GM23338 (cell line): Measurements from ENCODE around the gene DDX19B. TPM values are rescaled to one million over a fixed set of nuclear protein-coding genes. Genes with fewer than 3 reads are reported as not detected.

Experiments
- ATAC-seq: fragments of 200-7000 bp; cut with Tn5 transposase; 3 replicates; pipeline ENCODE4 v1.9.1; 2020
- DNase-seq: peaks from one replicate; pipeline ENCODE4 v3.0.0-alpha.2; 2015; ENCODE audit warnings: low spot score
- H2AFZ ChIP-seq: fragments of 200-600 bp; sonication (generic); 2 replicates; pipeline ENCODE4 v1.8.0; 2016; ENCODE audit warnings: antibody characterized with exemption, mild to moderate bottlenecking, moderate library complexity
- H3F3A ChIP-seq: fragments of 200-600 bp; sonication (generic); replicated peaks from 2 replicates; pipeline ENCODE4 v1.8.0; 2017; ENCODE audit warnings: antibody characterized with exemption, mixed run types, low read depth
- H3K27ac ChIP-seq: fragments of 200-600 bp; sonication (generic); 2 replicates; pipeline ENCODE4 v1.6.1; 2016; ENCODE audit warnings: low read depth
- H3K27me3 ChIP-seq: fragments of 200-600 bp; sonication (generic); 2 replicates; pipeline ENCODE4 v1.8.0; 2016; ENCODE audit warnings: mild to moderate bottlenecking, mixed run types, moderate library complexity; ENCODE audit not compliant: insufficient read depth
- H3K36me3 ChIP-seq: fragments of 200-600 bp; sonication (generic); 2 replicates; pipeline ENCODE4 v1.8.0; 2016; ENCODE audit warnings: mild to moderate bottlenecking; ENCODE audit not compliant: insufficient read depth
- H3K4me1 ChIP-seq: fragments of 200-600 bp; sonication (generic); 2 replicates; pipeline ENCODE4 v1.8.0; 2016; ENCODE audit warnings: mild to moderate bottlenecking, moderate library complexity; ENCODE audit not compliant: insufficient read depth
- H3K4me2 ChIP-seq: fragments of 200-600 bp; sonication (generic); 2 replicates; pipeline ENCODE4 v1.7.1; 2017; ENCODE audit warnings: mixed run types
- H3K4me3 ChIP-seq: fragments of 200-600 bp; sonication (generic); 2 replicates; pipeline ENCODE4 v1.6.1; 2016; ENCODE audit warnings: mixed run types
- H3K79me2 ChIP-seq: fragments of 200-600 bp; sonication (generic); replicated peaks from 2 replicates; pipeline ENCODE4 v1.8.0; 2017; ENCODE audit warnings: mild to moderate bottlenecking; ENCODE audit not compliant: insufficient read depth
- H3K9me2 ChIP-seq: fragments of 200-600 bp; sonication (generic); 2 replicates; pipeline ENCODE4 v1.8.0; 2017; ENCODE audit not compliant: insufficient read depth
- H4K20me1 ChIP-seq: fragments of 200-600 bp; sonication (generic); replicated peaks from 2 replicates; pipeline ENCODE4 v1.8.0; 2017; ENCODE audit warnings: mild to moderate bottlenecking; ENCODE audit not compliant: insufficient read depth
- H3K27ac Mint-ChIP-seq: 2 replicates; pipeline ENCODE4 v1.8.0; 2020; ENCODE audit warnings: inconsistent platforms, mild to moderate bottlenecking, moderate library complexity, mixed read lengths
- H3K27me3 Mint-ChIP-seq: 3 replicates; pipeline ENCODE4 v1.8.0; 2022; ENCODE audit warnings: low read depth, mild to moderate bottlenecking, moderate library complexity, mixed read lengths, inconsistent platforms; ENCODE audit not compliant: insufficient read depth, poor library complexity
- H3K36me3 Mint-ChIP-seq: 3 replicates; pipeline ENCODE4 v1.8.0; 2021; ENCODE audit warnings: low read depth, mild to moderate bottlenecking, inconsistent platforms, moderate library complexity, mixed read lengths
- H3K4me1 Mint-ChIP-seq: 3 replicates; pipeline ENCODE4 v1.8.0; 2020; ENCODE audit warnings: mild to moderate bottlenecking, inconsistent platforms, mixed read lengths
- H3K4me3 Mint-ChIP-seq: 3 replicates; pipeline ENCODE4 v1.8.0; 2021; ENCODE audit warnings: moderate library complexity, mild to moderate bottlenecking, inconsistent platforms, mixed read lengths
- H3K9me3 Mint-ChIP-seq: 3 replicates; pipeline ENCODE4 v1.8.0; 2020; ENCODE audit warnings: moderate library complexity, mild to moderate bottlenecking, inconsistent platforms, mixed read lengths
- CREB1 ChIP-seq: fragments of 250-450 bp; sonication (Bioruptor Pico); IDR thresholded peaks from 2 replicates; pipeline ENCODE4 v1.5.0; 2020; ENCODE audit warnings: low read depth, mild to moderate bottlenecking, moderate library complexity
- EZH2 ChIP-seq: fragments of 200-600 bp; sonication (generic); IDR thresholded peaks from one replicate; pipeline ENCODE4 v1.8.0; 2017; ENCODE audit warnings: antibody characterized with exemption, mild to moderate bottlenecking, low read depth; ENCODE audit not compliant: unreplicated experiment
- JUNB ChIP-seq: IDR thresholded peaks from one replicate; pipeline ENCODE4 v1.6.1; 2016; ENCODE audit warnings: antibody characterized with exemption; ENCODE audit not compliant: unreplicated experiment
- POLR2AphosphoS5 ChIP-seq: IDR thresholded peaks from 2 replicates; pipeline ENCODE4 v1.6.1; 2016; ENCODE audit warnings: antibody characterized with exemption, low read depth
- STAT1 ChIP-seq: IDR thresholded peaks from one replicate; pipeline ENCODE4 v1.6.1; 2016; ENCODE audit warnings: antibody characterized with exemption; ENCODE audit not compliant: unreplicated experiment
- ZNF331 ChIP-seq: fragments of 250-450 bp; sonication (Bioruptor Pico); IDR thresholded peaks from 2 replicates; pipeline ENCODE4 v1.5.0; 2020; ENCODE audit warnings: low read depth, mild to moderate bottlenecking, moderate library complexity
- polyA plus RNA-seq: library from polyadenylated mRNA; unstranded; fragments of >200 nt; fragmentation: Nextera tagmentation; extraction: Ambion mirVana; gene quantifications from 2 replicates; pipeline ENCODE4 v1.2.1, GENCODE V29; 2016
- total RNA-seq: library from RNA; depleted of rRNA; stranded (reverse); fragments of >200 nt; shearing (Covaris generic); gene quantifications from 2 replicates; pipeline ENCODE4 v1.2.3, GENCODE V29; 2014
- TF ChIP-seq, protein P1 (sequence below), 2 experiments: fragments of 200-600 bp in 1 of 2; sonication (generic) in 1 of 2; conservative IDR thresholded peaks; 2 replicates each; pipeline versions ENCODE4 v1.5.1 to v1.6.1; 2016 to 2017; ENCODE audit warnings: antibody characterized with exemption in 2 of 2, low read depth in 2 of 2, mild to moderate bottlenecking in 2 of 2, moderate library complexity in 1 of 2
- TF ChIP-seq, protein P2 (sequence below): IDR thresholded peaks from one replicate; pipeline ENCODE4 v1.6.1; 2018; ENCODE audit warnings: antibody characterized with exemption; ENCODE audit not compliant: unreplicated experiment
- TF ChIP-seq, protein P3 (sequence below): IDR thresholded peaks from 2 replicates; pipeline ENCODE4 v1.6.1; 2016; ENCODE audit warnings: antibody characterized with exemption
- TF ChIP-seq, protein P4 (sequence below): fragments of 250-450 bp; sonication (Bioruptor Pico); IDR thresholded peaks from 2 replicates; pipeline ENCODE4 v1.5.0; 2020; ENCODE audit warnings: mild to moderate bottlenecking, moderate library complexity

Gene DDX19B
- total and polyA plus RNA-seq, 2 experiments from 2014 or later: 42.2 to 45.8 TPM

DNA sequence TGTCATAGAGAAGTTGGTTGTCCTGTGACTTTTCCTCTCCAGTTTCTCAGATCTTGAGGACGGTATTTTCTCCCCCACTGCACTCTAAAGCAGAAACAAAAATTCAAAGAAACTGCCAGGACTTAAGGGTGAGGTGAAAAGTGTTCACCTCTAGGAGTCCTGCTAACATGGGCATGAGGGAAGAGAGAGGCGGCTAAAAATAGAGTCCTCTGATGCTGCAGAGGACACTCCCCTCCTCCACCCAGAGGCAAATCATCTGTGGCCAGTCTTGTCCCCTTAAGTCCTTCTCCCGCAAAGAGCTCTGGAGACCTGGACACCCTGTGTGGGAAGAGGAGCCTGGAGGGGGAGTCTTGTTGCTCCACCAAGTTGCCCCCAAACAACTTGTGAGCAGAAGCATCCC lies 43.0 kb downstream of the DDX19B start (continued):
- TF ChIP-seq POLR2AphosphoS5: no peak
- no peak for TF ChIP-seq STAT1
- TF ChIP-seq EZH2: no peak
- TF ChIP-seq, protein P1, sequence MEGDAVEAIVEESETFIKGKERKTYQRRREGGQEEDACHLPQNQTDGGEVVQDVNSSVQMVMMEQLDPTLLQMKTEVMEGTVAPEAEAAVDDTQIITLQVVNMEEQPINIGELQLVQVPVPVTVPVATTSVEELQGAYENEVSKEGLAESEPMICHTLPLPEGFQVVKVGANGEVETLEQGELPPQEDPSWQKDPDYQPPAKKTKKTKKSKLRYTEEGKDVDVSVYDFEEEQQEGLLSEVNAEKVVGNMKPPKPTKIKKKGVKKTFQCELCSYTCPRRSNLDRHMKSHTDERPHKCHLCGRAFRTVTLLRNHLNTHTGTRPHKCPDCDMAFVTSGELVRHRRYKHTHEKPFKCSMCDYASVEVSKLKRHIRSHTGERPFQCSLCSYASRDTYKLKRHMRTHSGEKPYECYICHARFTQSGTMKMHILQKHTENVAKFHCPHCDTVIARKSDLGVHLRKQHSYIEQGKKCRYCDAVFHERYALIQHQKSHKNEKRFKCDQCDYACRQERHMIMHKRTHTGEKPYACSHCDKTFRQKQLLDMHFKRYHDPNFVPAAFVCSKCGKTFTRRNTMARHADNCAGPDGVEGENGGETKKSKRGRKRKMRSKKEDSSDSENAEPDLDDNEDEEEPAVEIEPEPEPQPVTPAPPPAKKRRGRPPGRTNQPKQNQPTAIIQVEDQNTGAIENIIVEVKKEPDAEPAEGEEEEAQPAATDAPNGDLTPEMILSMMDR (conservative IDR thresholded peaks at IDR 0.05; ENCODE audit: low read depth in 2 of 2): no peak
- TF ChIP-seq, protein P2, sequence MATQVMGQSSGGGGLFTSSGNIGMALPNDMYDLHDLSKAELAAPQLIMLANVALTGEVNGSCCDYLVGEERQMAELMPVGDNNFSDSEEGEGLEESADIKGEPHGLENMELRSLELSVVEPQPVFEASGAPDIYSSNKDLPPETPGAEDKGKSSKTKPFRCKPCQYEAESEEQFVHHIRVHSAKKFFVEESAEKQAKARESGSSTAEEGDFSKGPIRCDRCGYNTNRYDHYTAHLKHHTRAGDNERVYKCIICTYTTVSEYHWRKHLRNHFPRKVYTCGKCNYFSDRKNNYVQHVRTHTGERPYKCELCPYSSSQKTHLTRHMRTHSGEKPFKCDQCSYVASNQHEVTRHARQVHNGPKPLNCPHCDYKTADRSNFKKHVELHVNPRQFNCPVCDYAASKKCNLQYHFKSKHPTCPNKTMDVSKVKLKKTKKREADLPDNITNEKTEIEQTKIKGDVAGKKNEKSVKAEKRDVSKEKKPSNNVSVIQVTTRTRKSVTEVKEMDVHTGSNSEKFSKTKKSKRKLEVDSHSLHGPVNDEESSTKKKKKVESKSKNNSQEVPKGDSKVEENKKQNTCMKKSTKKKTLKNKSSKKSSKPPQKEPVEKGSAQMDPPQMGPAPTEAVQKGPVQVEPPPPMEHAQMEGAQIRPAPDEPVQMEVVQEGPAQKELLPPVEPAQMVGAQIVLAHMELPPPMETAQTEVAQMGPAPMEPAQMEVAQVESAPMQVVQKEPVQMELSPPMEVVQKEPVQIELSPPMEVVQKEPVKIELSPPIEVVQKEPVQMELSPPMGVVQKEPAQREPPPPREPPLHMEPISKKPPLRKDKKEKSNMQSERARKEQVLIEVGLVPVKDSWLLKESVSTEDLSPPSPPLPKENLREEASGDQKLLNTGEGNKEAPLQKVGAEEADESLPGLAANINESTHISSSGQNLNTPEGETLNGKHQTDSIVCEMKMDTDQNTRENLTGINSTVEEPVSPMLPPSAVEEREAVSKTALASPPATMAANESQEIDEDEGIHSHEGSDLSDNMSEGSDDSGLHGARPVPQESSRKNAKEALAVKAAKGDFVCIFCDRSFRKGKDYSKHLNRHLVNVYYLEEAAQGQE: no peak

DNA sequence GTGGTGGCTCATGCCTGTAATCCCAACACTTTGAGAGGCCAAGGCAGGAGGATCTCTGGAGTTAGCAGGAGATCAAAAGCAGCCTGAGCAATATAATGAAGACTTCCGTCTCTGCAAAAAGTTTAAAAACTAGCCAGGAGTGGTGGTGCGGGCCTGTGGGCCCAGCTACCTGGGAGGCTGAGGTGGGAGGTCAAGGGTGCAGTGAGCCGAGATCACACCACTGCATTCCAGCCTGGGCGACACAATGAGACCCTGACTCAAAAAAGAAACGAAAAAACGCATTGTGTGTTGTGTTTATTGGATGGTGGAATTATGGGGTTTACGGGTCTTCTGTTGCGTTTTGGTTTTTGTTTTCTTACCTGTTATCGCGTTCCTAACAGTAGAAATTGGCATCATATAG lies 46.9 kb downstream of the DDX19B start:
- no peak overlapping the region for H2AFZ ChIP-seq
- TF ChIP-seq, protein P3, sequence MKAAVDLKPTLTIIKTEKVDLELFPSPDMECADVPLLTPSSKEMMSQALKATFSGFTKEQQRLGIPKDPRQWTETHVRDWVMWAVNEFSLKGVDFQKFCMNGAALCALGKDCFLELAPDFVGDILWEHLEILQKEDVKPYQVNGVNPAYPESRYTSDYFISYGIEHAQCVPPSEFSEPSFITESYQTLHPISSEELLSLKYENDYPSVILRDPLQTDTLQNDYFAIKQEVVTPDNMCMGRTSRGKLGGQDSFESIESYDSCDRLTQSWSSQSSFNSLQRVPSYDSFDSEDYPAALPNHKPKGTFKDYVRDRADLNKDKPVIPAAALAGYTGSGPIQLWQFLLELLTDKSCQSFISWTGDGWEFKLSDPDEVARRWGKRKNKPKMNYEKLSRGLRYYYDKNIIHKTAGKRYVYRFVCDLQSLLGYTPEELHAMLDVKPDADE: no peak
- TF ChIP-seq, protein P4, sequence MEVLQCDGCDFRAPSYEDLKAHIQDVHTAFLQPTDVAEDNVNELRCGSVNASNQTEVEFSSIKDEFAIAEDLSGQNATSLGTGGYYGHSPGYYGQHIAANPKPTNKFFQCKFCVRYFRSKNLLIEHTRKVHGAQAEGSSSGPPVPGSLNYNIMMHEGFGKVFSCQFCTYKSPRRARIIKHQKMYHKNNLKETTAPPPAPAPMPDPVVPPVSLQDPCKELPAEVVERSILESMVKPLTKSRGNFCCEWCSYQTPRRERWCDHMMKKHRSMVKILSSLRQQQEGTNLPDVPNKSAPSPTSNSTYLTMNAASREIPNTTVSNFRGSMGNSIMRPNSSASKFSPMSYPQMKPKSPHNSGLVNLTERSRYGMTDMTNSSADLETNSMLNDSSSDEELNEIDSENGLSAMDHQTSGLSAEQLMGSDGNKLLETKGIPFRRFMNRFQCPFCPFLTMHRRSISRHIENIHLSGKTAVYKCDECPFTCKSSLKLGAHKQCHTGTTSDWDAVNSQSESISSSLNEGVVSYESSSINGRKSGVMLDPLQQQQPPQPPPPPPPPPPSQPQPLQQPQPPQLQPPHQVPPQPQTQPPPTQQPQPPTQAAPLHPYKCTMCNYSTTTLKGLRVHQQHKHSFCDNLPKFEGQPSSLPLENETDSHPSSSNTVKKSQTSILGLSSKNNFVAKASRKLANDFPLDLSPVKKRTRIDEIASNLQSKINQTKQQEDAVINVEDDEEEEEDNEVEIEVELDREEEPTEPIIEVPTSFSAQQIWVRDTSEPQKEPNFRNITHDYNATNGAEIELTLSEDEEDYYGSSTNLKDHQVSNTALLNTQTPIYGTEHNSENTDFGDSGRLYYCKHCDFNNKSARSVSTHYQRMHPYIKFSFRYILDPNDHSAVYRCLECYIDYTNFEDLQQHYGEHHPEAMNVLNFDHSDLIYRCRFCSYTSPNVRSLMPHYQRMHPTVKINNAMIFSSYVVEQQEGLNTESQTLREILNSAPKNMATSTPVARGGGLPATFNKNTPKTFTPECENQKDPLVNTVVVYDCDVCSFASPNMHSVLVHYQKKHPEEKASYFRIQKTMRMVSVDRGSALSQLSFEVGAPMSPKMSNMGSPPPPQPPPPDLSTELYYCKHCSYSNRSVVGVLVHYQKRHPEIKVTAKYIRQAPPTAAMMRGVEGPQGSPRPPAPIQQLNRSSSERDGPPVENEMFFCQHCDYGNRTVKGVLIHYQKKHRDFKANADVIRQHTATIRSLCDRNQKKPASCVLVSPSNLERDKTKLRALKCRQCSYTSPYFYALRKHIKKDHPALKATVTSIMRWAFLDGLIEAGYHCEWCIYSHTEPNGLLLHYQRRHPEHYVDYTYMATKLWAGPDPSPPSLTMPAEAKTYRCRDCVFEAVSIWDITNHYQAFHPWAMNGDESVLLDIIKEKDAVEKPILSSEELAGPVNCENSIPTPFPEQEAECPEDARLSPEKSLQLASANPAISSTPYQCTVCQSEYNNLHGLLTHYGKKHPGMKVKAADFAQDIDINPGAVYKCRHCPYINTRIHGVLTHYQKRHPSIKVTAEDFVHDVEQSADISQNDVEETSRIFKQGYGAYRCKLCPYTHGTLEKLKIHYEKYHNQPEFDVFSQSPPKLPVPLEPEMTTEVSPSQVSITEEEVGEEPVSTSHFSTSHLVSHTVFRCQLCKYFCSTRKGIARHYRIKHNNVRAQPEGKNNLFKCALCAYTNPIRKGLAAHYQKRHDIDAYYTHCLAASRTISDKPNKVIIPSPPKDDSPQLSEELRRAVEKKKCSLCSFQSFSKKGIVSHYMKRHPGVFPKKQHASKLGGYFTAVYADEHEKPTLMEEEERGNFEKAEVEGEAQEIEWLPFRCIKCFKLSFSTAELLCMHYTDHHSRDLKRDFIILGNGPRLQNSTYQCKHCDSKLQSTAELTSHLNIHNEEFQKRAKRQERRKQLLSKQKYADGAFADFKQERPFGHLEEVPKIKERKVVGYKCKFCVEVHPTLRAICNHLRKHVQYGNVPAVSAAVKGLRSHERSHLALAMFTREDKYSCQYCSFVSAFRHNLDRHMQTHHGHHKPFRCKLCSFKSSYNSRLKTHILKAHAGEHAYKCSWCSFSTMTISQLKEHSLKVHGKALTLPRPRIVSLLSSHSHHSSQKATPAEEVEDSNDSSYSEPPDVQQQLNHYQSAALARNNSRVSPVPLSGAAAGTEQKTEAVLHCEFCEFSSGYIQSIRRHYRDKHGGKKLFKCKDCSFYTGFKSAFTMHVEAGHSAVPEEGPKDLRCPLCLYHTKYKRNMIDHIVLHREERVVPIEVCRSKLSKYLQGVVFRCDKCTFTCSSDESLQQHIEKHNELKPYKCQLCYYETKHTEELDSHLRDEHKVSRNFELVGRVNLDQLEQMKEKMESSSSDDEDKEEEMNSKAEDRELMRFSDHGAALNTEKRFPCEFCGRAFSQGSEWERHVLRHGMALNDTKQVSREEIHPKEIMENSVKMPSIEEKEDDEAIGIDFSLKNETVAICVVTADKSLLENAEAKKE (CRISPR knock-in tag): no peak
- no peak for TF ChIP-seq ZNF331 (CRISPR knock-in tag)
- no peak for TF ChIP-seq CREB1 (CRISPR knock-in tag)
- TF ChIP-seq POLR2AphosphoS5: no peak
- no peak for TF ChIP-seq STAT1
- no peak for TF ChIP-seq JUNB

More for the DNA sequence above, 46.9 kb downstream of the DDX19B start:
- peaks cover 7% of the 10 kb centered on the region for H3K4me1 ChIP-seq
- peak overlapping the region; percentile 78 for H3K4me3 ChIP-seq
- Mint-ChIP-seq H3K9me3 (no peaks in the 10 kb centered on the region), H3K27me3 (peaks cover 5% of the 10 kb centered on the region), H3K36me3 (peaks cover 20% of the 10 kb centered on the region), H3K4me3 (peak overlapping the region; percentile 96), H3K4me1 (peaks cover 15% of the 10 kb centered on the region), H3K27ac (peak overlapping the region; percentile 99)
- peaks cover 29% of the 10 kb centered on the region for H3K79me2 ChIP-seq
- H3K9me2 ChIP-seq: no peaks in the 10 kb centered on the region
- H4K20me1 ChIP-seq: no peaks in the 10 kb centered on the region; the same call in 1 of the 2 replicates
- no peaks in the 10 kb centered on the region for H3K27me3 ChIP-seq
- ATAC-seq: no peak
- DNase-seq: no peak
- peak overlapping the region; percentile 90 for H3K4me2 ChIP-seq
- peaks cover 5% of the 10 kb centered on the region; the same call in 1 of the 2 replicates for H3K36me3 ChIP-seq
- H3F3A ChIP-seq: peaks cover 5% of the 10 kb centered on the region; the same call in 1 of the 2 replicates
- H3K27ac ChIP-seq: peak overlapping the region; percentile 56; the same call in 1 of the 2 replicates
